Tongue (tissue), 2 donors: ENCODE results near the gene DCAF8L1. TPM values are rescaled to one million over a fixed set of nuclear protein-coding genes. Genes with fewer than 3 reads are reported as not detected.
"Not testable (repeated sequence)": the region's sequence is repeated elsewhere in the genome, so short reads cannot be mapped to it uniquely, and the experiment has no call there.

Experiments
- DNase-seq: peaks from one replicate; pipeline ENCODE4 v3.0.0-alpha.2; 2015
- total RNA-seq: library from RNA; depleted of rRNA; stranded (reverse); fragments of >200 nt; gene quantifications from one replicate; pipeline ENCODE4 v1.2.3, GENCODE V29; 2014

Gene DCAF8L1
- not detected for total RNA-seq

- DNase-seq: no peak
These were observed at the start of gene DCAF8L1 for GRCh38 chrX:27981349-27981748. Gene DCAF8L1 (minus strand): TSS chrX:27981449. CDS start chrX:27981334, 115 bp downstream.

- DNase-seq: no peak
These were observed 41.1 kb upstream of the DCAF8L1 start for GRCh38 chrX:28022371-28022770.

- DNase-seq: no peak
These were observed 35.6 kb upstream of the DCAF8L1 start for GRCh38 chrX:28016823-28017222.

- no peak for DNase-seq
These were observed 34.7 kb upstream of the DCAF8L1 start for GRCh38 chrX:28015993-28016392.

- DNase-seq: no peak
These were observed 29.6 kb upstream of the DCAF8L1 start for GRCh38 chrX:28010875-28011274.

- DNase-seq: no peak
These were observed 17.4 kb upstream of the DCAF8L1 start for GRCh38 chrX:27998666-27999065.

GRCh38 chrX:27997622-27998021, 16.4 kb upstream of the DCAF8L1 start:
- DNase-seq: no peak

- DNase-seq: no peak
These were observed 14.9 kb upstream of the DCAF8L1 start for GRCh38 chrX:27996132-27996531.

GRCh38 chrX:27995611-27996010, 14.4 kb upstream of the DCAF8L1 start:
- no peak for DNase-seq

- no peak for DNase-seq
These were observed 6.8 kb upstream of the DCAF8L1 start for GRCh38 chrX:27987862-27988646.

GRCh38 chrX:27976934-27977333, 4.3 kb downstream of the DCAF8L1 start:
- DNase-seq: not testable (repeated sequence)

- no peak for DNase-seq
These were observed 5.0 kb downstream of the DCAF8L1 start for GRCh38 chrX:27976284-27976683.

GRCh38 chrX:27968878-27969277, 12.4 kb downstream of the DCAF8L1 start:
- DNase-seq: no peak

- no peak for DNase-seq
These were observed 12.9 kb downstream of the DCAF8L1 start for GRCh38 chrX:27968352-27968751.

- DNase-seq: peak; percentile 35
These were observed 14.3 kb downstream of the DCAF8L1 start for GRCh38 chrX:27966955-27967354.

GRCh38 chrX:27966492-27966891, 14.8 kb downstream of the DCAF8L1 start:
- DNase-seq: no peak

- DNase-seq: not testable (repeated sequence)
These were observed 15.9 kb downstream of the DCAF8L1 start for GRCh38 chrX:27965348-27965747.

GRCh38 chrX:27964432-27964831, 16.8 kb downstream of the DCAF8L1 start:
- DNase-seq: no peak

GRCh38 chrX:27960410-27960809, 20.8 kb downstream of the DCAF8L1 start:
- DNase-seq: not testable (repeated sequence)

- DNase-seq: no peak
These were observed 28.1 kb downstream of the DCAF8L1 start for GRCh38 chrX:27953171-27953570.

- DNase-seq: no peak
These were observed 47.9 kb downstream of the DCAF8L1 start for GRCh38 chrX:27933361-27933760.
